SJSA1 (cell line): Measurements from ENCODE around the gene OSGEPL1. TPM values are rescaled to one million over a fixed set of nuclear protein-coding genes. Genes with fewer than 3 reads are reported as not detected.

Source experiments
- DNase-seq, 2 experiments: peaks; one replicate each; pipeline ENCODE4 v3.0.0-alpha.2; 2015 to 2020; ENCODE audit warnings: low spot score in 2 of 2, low read depth in 1 of 2
- H3K27ac ChIP-seq: fragments of 250-450 bp; sonication (Bioruptor Pico); 2 replicates; pipeline ENCODE4 v1.5.1; 2020; ENCODE audit warnings: mild to moderate bottlenecking, moderate library complexity
- H3K27me3 ChIP-seq: fragments of 250-450 bp; sonication (Bioruptor Pico); replicated peaks from 2 replicates; pipeline ENCODE4 v1.5.1; 2020; ENCODE audit warnings: mild to moderate bottlenecking, moderate library complexity
- H3K36me3 ChIP-seq: fragments of 250-450 bp; sonication (Bioruptor Pico); 2 replicates; pipeline ENCODE4 v1.5.1; 2020; ENCODE audit warnings: mild to moderate bottlenecking
- H3K4me1 ChIP-seq: fragments of 250-450 bp; sonication (Bioruptor Pico); replicated peaks from 2 replicates; pipeline ENCODE4 v1.6.1; 2021; ENCODE audit warnings: mild to moderate bottlenecking
- H3K4me3 ChIP-seq: fragments of 250-450 bp; sonication (Bioruptor Pico); 2 replicates; pipeline ENCODE4 v1.5.1; 2020; ENCODE audit warnings: mild to moderate bottlenecking
- H3K9me3 ChIP-seq: fragments of 250-450 bp; sonication (Bioruptor Pico); replicated peaks from 2 replicates; pipeline ENCODE4 v1.5.1; 2020; ENCODE audit warnings: mild to moderate bottlenecking
- total RNA-seq: library from RNA; depleted of rRNA; stranded (reverse); fragments of >200 nt; shearing (Covaris generic); gene quantifications from 2 replicates; pipeline ENCODE4 v1.2.3, GENCODE V29; 2014; rRNA removed

OSGEPL1 gene, protein sequence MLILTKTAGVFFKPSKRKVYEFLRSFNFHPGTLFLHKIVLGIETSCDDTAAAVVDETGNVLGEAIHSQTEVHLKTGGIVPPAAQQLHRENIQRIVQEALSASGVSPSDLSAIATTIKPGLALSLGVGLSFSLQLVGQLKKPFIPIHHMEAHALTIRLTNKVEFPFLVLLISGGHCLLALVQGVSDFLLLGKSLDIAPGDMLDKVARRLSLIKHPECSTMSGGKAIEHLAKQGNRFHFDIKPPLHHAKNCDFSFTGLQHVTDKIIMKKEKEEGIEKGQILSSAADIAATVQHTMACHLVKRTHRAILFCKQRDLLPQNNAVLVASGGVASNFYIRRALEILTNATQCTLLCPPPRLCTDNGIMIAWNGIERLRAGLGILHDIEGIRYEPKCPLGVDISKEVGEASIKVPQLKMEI
- 10.5 and 15.9 TPM in 2 replicates for total RNA-seq

DNA sequence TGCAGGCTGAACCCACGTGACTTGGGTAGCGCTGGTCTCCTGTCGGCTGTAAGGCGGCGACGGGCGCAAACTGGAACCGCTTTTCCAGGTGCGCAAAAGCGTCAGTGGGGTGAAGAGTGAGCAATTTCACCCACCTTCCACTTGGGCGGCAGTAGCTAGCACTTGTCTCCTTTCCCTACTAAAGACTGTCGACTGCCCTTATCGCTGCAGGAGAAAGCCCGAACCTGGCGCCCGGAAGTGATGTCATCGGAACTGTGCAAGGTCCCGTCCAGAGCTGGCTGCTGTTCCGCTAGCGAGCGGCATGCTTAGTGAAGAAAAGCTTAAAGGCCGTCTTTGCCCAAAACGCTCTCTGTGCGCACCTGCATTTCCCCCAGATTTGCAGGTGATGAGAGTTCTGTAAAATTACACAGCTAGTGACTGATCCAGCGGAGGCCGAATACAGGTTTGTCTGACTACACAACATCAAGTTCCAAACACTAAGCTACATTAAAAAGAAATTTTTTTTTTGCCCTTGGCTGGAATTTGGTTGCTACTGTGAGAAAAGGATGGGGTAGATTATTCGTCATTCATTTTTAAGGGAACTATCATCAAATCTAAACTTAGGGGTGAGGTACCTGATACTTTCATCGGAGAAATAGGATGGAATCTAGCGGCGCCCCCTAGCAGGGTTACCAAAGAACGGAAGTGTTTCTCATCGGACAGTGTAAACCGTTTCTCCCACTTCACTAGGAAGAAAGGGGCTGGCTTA, at the start of gene OSGEPL1:
Gene OSGEPL1, minus strand, starts transcription at position 242 of the 748 bp plus-strand sequence. CDS start 1,152 bp downstream, outside the sequence.
- peak within 1 kb of the TSS; percentile 63 for H3K4me3 ChIP-seq
- H3K27ac ChIP-seq = peak within 1 kb of the TSS; percentile 49
- peaks cover 9% of the 10 kb centered on the region for H3K4me1 ChIP-seq
- H3K27me3 ChIP-seq = no peaks in the 10 kb centered on the region
- H3K9me3 ChIP-seq = no peaks in the 10 kb centered on the region
- peak; percentile 91 to 92 for DNase-seq
- peaks cover 6% of the 10 kb centered on the region for H3K36me3 ChIP-seq

- peaks cover 15% of the 10 kb centered on the region for H3K4me1 ChIP-seq
- peaks cover 41% of the 10 kb centered on the region for H3K36me3 ChIP-seq
- H3K9me3 ChIP-seq = no peaks in the 10 kb centered on the region
These were observed 40.8 kb upstream of the OSGEPL1 start for GRCh38 chr2:189803431-189803830.

DNA sequence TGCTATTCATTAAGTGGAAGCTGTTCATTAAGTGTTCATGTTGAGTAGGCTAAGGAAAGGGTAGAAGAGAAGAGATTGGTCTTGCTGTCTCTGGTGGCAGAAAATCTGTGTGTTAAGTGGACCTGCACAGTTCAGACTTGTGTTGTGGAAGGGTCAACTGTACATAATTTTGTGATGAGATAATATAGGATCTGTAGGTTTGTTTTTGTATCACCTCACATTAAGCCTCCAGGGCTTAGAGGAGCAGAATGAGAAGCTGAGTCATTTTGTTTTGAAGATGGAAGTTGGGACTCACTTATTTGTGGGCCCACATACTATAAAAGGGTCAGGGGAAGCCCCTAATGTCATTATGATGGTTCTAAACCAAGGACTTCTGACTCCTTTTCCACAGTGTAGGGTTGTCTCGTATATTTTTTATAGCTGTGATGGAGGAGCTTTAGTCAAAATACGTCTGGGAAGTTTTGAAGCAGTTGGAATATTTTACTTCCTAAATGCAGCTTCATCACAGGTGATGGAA, 39.9 kb upstream of the OSGEPL1 start:
- Histone ChIP-seq H3K4me1 (peaks cover 21% of the 10 kb centered on the region), H3K9me3 (no peaks in the 10 kb centered on the region), H3K36me3 (peaks cover 40% of the 10 kb centered on the region), H3K27ac (no peak overlapping the region), H3K27me3 (no peaks in the 10 kb centered on the region), H3K4me3 (no peak overlapping the region)
- DNase-seq = no peak

More at GRCh38 chr2:189803431-189803830, 40.8 kb upstream of the OSGEPL1 start:
- no peak for DNase-seq
- H3K4me3 ChIP-seq = no peak overlapping the region
- no peak overlapping the region for H3K27ac ChIP-seq
- H3K27me3 ChIP-seq = no peaks in the 10 kb centered on the region

GRCh38 chr2:189799531-189799930, 36.9 kb upstream of the OSGEPL1 start:
- no peak overlapping the region; the same call in 1 of the 2 replicates for H3K27ac ChIP-seq
- H3K4me1 ChIP-seq = peaks cover 21% of the 10 kb centered on the region
- H3K9me3 ChIP-seq = no peaks in the 10 kb centered on the region
- no peaks in the 10 kb centered on the region for H3K27me3 ChIP-seq
- H3K4me3 ChIP-seq = no peak overlapping the region
- H3K36me3 ChIP-seq = peaks cover 54% of the 10 kb centered on the region
- peak; percentile 46 to 55 for DNase-seq

- DNase-seq = no peak
- Histone ChIP-seq H3K27me3 (no peaks in the 10 kb centered on the region), H3K4me1 (peaks cover 21% of the 10 kb centered on the region), H3K36me3 (peaks cover 54% of the 10 kb centered on the region), H3K4me3 (no peak overlapping the region), H3K27ac (no peak overlapping the region; the same call in 1 of the 2 replicates), H3K9me3 (no peaks in the 10 kb centered on the region)
These were observed 36.4 kb upstream of the OSGEPL1 start for GRCh38 chr2:189799030-189799331.

DNA sequence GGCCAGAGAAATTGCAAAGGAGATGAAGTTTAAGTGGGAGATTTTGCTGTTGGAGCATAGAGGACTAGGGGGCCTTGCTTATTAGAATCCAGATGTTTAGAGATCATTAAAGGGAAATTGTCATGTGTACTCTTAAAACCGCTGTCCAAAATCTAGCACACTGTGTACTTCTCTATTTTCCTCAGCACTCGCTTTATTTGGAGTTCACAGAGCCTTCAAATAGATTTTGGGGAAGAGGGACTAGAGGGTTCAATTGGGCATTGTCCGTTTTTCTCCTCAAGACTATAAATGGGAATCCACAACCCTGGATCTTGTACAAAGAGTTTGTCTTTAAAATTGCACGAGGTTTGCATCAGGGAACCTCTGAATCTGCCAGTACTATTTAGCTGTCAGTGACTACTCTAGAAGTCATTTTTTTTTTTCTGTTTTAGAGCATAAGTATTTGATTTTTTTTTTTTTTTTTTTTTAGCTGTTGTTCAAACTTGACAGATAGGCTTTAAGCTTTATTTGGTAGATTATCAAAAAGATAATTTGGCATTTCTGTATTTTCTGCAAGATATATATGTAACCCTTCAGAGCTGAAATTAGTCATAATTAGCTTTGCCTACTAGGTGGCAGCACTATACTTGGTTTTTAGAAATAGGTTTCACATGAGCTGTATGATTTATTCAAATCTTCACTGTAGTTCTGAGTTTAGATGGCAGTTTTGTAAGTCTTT, 35.9 kb upstream of the OSGEPL1 start:
- H3K9me3 ChIP-seq = no peaks in the 10 kb centered on the region
- H3K27ac ChIP-seq = no peak overlapping the region; the same call in 1 of the 2 replicates
- H3K36me3 ChIP-seq = peaks cover 54% of the 10 kb centered on the region
- peaks cover 21% of the 10 kb centered on the region for H3K4me1 ChIP-seq
- no peak overlapping the region for H3K4me3 ChIP-seq
- no peaks in the 10 kb centered on the region for H3K27me3 ChIP-seq
- peak in 1 of 2 experiments; percentile 61 for DNase-seq

DNA sequence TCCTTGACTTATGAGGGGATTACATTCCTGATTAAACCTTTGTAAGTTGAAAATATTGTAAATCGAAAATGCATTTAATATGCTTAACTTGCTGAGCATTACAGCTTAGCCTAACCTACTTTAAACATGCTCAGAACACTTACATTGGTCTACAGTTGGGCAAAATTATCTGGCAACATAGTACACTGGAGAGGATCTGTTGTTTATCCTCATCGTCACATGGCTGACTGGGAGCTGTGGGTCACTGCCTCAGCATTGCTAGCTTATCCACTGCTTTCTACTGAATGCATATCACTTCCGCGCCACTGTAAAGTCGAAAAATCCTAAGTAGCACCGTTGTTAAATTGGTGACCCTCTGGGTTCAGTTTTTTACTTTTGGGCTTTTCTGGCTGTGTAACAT, 35.3 kb upstream of the OSGEPL1 start:
- Histone ChIP-seq H3K9me3 (no peaks in the 10 kb centered on the region), H3K4me3 (no peak overlapping the region), H3K4me1 (peaks cover 21% of the 10 kb centered on the region), H3K36me3 (peaks cover 57% of the 10 kb centered on the region), H3K27ac (no peak overlapping the region), H3K27me3 (no peaks in the 10 kb centered on the region)
- no peak for DNase-seq

DNA sequence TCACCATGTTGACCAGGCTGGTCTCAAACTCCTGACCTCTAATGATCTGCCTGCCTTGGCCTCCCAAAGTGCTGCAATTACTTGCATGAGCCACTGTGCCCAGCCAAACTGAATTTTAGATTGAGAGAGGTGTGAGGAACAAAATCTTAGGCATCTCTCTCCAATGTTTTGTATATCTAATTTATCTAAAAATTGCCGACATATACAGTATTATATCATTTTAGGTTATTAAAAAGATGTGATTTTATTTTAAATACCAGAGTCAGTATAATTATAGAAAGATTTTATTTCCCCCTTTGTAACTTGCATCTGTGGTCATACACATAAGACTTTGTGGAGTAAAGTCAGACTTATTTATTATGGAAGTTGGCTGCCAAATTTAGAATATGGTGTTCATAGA, 31.7 kb upstream of the OSGEPL1 start:
- H3K27ac ChIP-seq = no peak overlapping the region
- peaks cover 58% of the 10 kb centered on the region for H3K36me3 ChIP-seq
- no peaks in the 10 kb centered on the region for H3K27me3 ChIP-seq

DNA sequence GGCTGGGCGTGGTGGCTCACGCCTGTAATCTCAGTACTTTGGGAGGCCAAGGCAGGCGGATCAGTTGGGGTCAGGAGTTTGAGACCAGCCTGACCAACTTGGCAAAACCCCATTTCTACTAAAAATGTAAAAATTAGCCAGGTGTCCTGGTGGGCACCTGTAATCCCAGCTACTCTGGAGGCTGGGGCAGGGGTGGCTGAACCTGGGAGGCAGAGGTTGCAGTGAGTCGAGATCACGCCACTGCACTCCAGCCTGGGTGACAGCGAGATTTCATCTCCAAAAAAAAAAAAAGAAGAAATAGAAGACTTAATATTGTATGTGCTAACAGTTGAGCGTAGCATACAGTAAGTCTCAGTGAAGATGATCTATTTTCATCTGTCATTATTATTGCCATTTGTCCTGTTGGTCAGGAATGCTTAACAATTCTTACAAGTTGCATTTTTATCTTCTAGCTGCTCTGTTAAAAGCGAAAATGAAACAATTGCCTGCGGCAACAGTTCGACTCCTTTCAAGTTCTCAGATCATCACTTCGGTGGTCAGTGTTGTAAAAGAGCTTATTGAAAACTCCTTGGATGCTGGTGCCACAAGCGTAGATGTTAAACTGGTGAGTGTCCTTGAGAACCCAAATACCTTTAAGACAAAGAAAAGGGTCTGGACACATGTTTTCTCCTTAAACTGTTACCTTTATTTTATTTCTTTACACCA, 28.9 kb upstream of the OSGEPL1 start:
- no peaks in the 10 kb centered on the region for H3K9me3 ChIP-seq

More for the DNA sequence above, 31.7 kb upstream of the OSGEPL1 start:
- no peak for DNase-seq
- no peak overlapping the region for H3K4me3 ChIP-seq
- H3K9me3 ChIP-seq = no peaks in the 10 kb centered on the region
- peaks cover 14% of the 10 kb centered on the region for H3K4me1 ChIP-seq

GRCh38 chr2:189783927-189784867, 21.6 kb upstream of the OSGEPL1 start, which contains the start of the genes ORMDL1 and PMS1:
Gene ORMDL1 (minus strand): TSS chr2:189784339. CDS start chr2:189782595, 1,744 bp downstream.
Gene PMS1 (plus strand): TSS chr2:189784450. CDS start chr2:189791810, 7,360 bp downstream.
- no peaks in the 10 kb centered on the region for H3K9me3 ChIP-seq
- peaks cover 40% of the 10 kb centered on the region for H3K36me3 ChIP-seq
- peaks cover 13% of the 10 kb centered on the region for H3K4me1 ChIP-seq
- peak within 1 kb of the TSS; percentile 66 for H3K27ac ChIP-seq
- peak within 1 kb of the TSS; percentile 70 for H3K4me3 ChIP-seq
- no peaks in the 10 kb centered on the region for H3K27me3 ChIP-seq
- peak; percentile 94 to 98 for DNase-seq

More for the DNA sequence above, 28.9 kb upstream of the OSGEPL1 start:
- DNase-seq = no peak
- no peaks in the 10 kb centered on the region for H3K27me3 ChIP-seq
- H3K27ac ChIP-seq = no peak overlapping the region
- H3K36me3 ChIP-seq = peaks cover 39% of the 10 kb centered on the region
- H3K4me1 ChIP-seq = no peaks in the 10 kb centered on the region
- H3K4me3 ChIP-seq = no peak overlapping the region

- H3K27me3 ChIP-seq = no peaks in the 10 kb centered on the region
- peaks cover 43% of the 10 kb centered on the region for H3K36me3 ChIP-seq
- H3K9me3 ChIP-seq = no peaks in the 10 kb centered on the region
- peak overlapping the region; percentile 70 for H3K4me3 ChIP-seq
- peaks cover 13% of the 10 kb centered on the region for H3K4me1 ChIP-seq
- no peak for DNase-seq
- H3K27ac ChIP-seq = peak overlapping the region; percentile 66
These were observed 20.9 kb upstream of the OSGEPL1 start for GRCh38 chr2:189783451-189783926.

GRCh38 chr2:189782221-189782671, 19.7 kb upstream of the OSGEPL1 start:
- peaks cover 56% of the 10 kb centered on the region for H3K36me3 ChIP-seq
- H3K4me3 ChIP-seq = no peak overlapping the region
- H3K27me3 ChIP-seq = no peaks in the 10 kb centered on the region
- H3K9me3 ChIP-seq = no peaks in the 10 kb centered on the region
- peaks cover 13% of the 10 kb centered on the region for H3K4me1 ChIP-seq
- H3K27ac ChIP-seq = no peak overlapping the region
- DNase-seq = no peak
